ENCODE results near the gene TTC3. TPM values are rescaled to one million over a fixed set of nuclear protein-coding genes. Genes with fewer than 3 reads are reported as not detected.

TTC3 gene
- total and polyA plus RNA-seq, 9 of the 15 experiments (the other 6 are each of a cell fraction or from before 2014, with no cell fraction given) = 17.5 to 92.0 (median 59.5) TPM

DNA sequence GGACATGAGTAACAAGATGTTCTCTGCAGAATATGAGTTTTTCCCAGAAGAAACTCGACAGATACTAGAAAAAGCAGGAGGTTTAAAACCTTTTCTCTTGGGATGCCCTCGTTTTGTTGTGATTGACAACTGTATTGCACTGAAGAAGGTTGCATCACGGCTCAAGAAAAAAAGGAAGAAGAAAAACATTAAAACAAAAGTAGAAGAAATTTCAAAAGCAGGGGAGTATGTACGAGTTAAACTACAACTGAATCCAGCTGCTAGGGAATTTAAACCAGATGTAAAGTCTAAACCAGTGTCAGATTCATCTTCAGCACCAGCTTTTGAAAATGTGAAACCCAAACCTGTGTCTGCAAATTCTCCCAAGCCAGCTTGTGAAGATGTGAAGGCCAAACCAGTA lies 92.5 kb downstream of the TTC3 start:
- in situ Hi-C loops (cut with MboI) (no loop called here), intact Hi-C loops (cut with micrococcal nuclease) (no loop called here)
- no peak overlapping the region for H3K4me2 ChIP-seq (ENCODE audit: insufficient read depth, low read length)
- H3K79me2 ChIP-seq (ENCODE audit: control insufficient read depth, insufficient read depth, low read length) = no peaks in the 10 kb centered on the region
- H3K36me3 ChIP-seq (ENCODE audit: control insufficient read depth, insufficient read depth, low read length) = peaks cover 74% of the 10 kb centered on the region
- H4K20me1 ChIP-seq (replicated peaks; ENCODE audit: control insufficient read depth, insufficient read depth, low read length) = no peaks in the 10 kb centered on the region
- H3K27me3 ChIP-seq (ENCODE audit: control insufficient read depth in 2 of 2, insufficient read depth in 2 of 2, low read length in 2 of 2) = no peaks in the 10 kb centered on the region
- DNase-seq (ENCODE audit: extremely low read depth in 1 of 4, low spot score in 3 of 4) (no peak), FAIRE-seq (no peak), ATAC-seq (no peak)
- WGBS (ENCODE audit: insufficient coverage, low coverage, missing lambda C conversion rate) = 57% methylated on average over 4 of the region's 4 CpGs
- H3K4me3 ChIP-seq = no peak overlapping the region
- H2AFZ ChIP-seq (ENCODE audit: low read depth, low read length) = no peak overlapping the region
- no peak for TF ChIP-seq KLF10 (CRISPR knock-in tag; IDR thresholded peaks at IDR 0.05)
- TF ChIP-seq PML (IDR thresholded peaks at IDR 0.05; ENCODE audit: low read length) = no peak
- TF ChIP-seq, protein P1, sequence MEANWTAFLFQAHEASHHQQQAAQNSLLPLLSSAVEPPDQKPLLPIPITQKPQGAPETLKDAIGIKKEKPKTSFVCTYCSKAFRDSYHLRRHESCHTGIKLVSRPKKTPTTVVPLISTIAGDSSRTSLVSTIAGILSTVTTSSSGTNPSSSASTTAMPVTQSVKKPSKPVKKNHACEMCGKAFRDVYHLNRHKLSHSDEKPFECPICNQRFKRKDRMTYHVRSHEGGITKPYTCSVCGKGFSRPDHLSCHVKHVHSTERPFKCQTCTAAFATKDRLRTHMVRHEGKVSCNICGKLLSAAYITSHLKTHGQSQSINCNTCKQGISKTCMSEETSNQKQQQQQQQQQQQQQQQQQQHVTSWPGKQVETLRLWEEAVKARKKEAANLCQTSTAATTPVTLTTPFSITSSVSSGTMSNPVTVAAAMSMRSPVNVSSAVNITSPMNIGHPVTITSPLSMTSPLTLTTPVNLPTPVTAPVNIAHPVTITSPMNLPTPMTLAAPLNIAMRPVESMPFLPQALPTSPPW (CRISPR knock-in tag; IDR thresholded peaks at IDR 0.05) = no peak
- TF ChIP-seq SRSF3 (IDR thresholded peaks at IDR 0.05; ENCODE audit: insufficient read depth, low read length) = no peak
- no peak for TF ChIP-seq MXI1 (IDR thresholded peaks at IDR 0.05; ENCODE audit: low read depth, low read length)
- TF ChIP-seq CAMTA2 (CRISPR knock-in tag; conservative IDR thresholded peaks at IDR 0.05) = no peak
- no TSS peak for BruUV-seq (replicated peaks)
- no peaks in the 10 kb centered on the region for H3K9me1 ChIP-seq (ENCODE audit: control insufficient read depth, insufficient read depth, low read length)
- H3K27ac ChIP-seq (ENCODE audit: extremely low read depth, low read depth, low read length) = no peak overlapping the region
- no peaks in the 10 kb centered on the region for H3K4me1 ChIP-seq (replicated peaks in 1 of 2; ENCODE audit: control insufficient read depth in 2 of 2, insufficient read depth in 2 of 2, low read length in 2 of 2)
- no peaks in the 10 kb centered on the region for H3K9me3 ChIP-seq (replicated peaks; ENCODE audit: control insufficient read depth, insufficient read depth, low read depth, low read length)
- ChIA-PET POLR2A (no interaction called here), CTCF (ENCODE audit: low intra/inter-chr PET ratio) (no interaction called here)
- no peak overlapping the region for H3K9ac ChIP-seq (ENCODE audit: insufficient read depth in 1 of 2, low read depth in 2 of 2, low read length in 2 of 2)
